Muscle of leg (tissue), 16 donors: Measurements from ENCODE around the gene SGSH. TPM values are rescaled to one million over a fixed set of nuclear protein-coding genes. Genes with fewer than 3 reads are reported as not detected.

Source experiments
- DNase-seq: peaks from one replicate; pipeline ENCODE4 v3.0.0; 2013
- H3K27ac ChIP-seq: one replicate; pipeline ENCODE4 v1.5.1; 2013; ENCODE audit warnings: mild to moderate bottlenecking, low read length, control low read depth
- H3K27me3 ChIP-seq: one replicate; pipeline ENCODE4 v1.6.1; 2013; ENCODE audit warnings: low read length; ENCODE audit not compliant: control insufficient read depth, insufficient read depth
- H3K36me3 ChIP-seq: one replicate; pipeline ENCODE4 v1.6.1; 2013; ENCODE audit warnings: low read length; ENCODE audit not compliant: control insufficient read depth, insufficient read depth
- H3K4me1 ChIP-seq: one replicate; pipeline ENCODE4 v1.6.1; 2013; ENCODE audit warnings: low read length; ENCODE audit not compliant: control insufficient read depth, insufficient read depth
- H3K4me3 ChIP-seq: one replicate; pipeline ENCODE4 v1.5.1; 2013; ENCODE audit warnings: low read length, control low read depth
- H3K9me3 ChIP-seq: replicated peaks from 2 replicates; pipeline ENCODE4 v1.6.1; 2013; ENCODE audit warnings: low read depth, low read length; ENCODE audit not compliant: control insufficient read depth
- WGBS: methylation state at CpG from one replicate; pipeline ENCODE4 v1.1.5; 2013; ENCODE audit warnings: missing lambda C conversion rate; ENCODE audit not compliant: insufficient coverage; 5-methylcytosine and 5-hydroxymethylcytosine counted together
- long read RNA-seq, 11 donors: transcript quantifications; one replicate each; lab custom pipeline, GENCODE V29; 2026
- polyA plus RNA-seq, 8 donors: library from polyadenylated mRNA; unstranded; fragments of 120-200 nt; gene quantifications; one replicate each; pipeline versions ENCODE4 v1.2.1 to v1.2.3, GENCODE V29; 2013; ENCODE audit warnings: inconsistent platforms in 1 of 8, low replicate concordance in 1 of 8; ENCODE audit not compliant: insufficient read length in 8 of 8, insufficient read depth in 1 of 8
- total RNA-seq: library from RNA; stranded (reverse); fragments of 120-200 nt; gene quantifications from one replicate; pipeline ENCODE4 v1.2.4, GENCODE V29; 2013

Gene SGSH
- total RNA-seq (9.6 TPM), polyA plus RNA-seq (10 to 100 TPM; 14.3 to 24.9 (median 20.9) TPM)
- long read RNA-seq, donor 1 = 0 reads
- long read RNA-seq, donor 2, partial matches to known transcripts = 0 of 1 reads
- long read RNA-seq, donor 2, other reads (novel, unspliced or antisense) = 0 of 1 reads
- long read RNA-seq, donor 3, partial matches to known transcripts = 0 of 5 reads
- long read RNA-seq, donor 3, other reads (novel, unspliced or antisense) = 0 of 5 reads
- long read RNA-seq, donor 4, full-length matches to known transcripts = 4 of 4 reads
- long read RNA-seq, donor 4, partial matches to known transcripts = 0 of 4 reads
- long read RNA-seq, donor 4, other reads (novel, unspliced or antisense) = 0 of 4 reads
- long read RNA-seq, donor 5, transcript SGSH-201 (8 exons, 2,784 nt) = major isoform, 7 of 8 reads
- long read RNA-seq, donor 5, partial matches to known transcripts = 0 of 8 reads
- long read RNA-seq, donor 5, other reads (novel, unspliced or antisense) = 0 of 8 reads
- long read RNA-seq, donor 6, partial matches to known transcripts = 0 of 1 reads
- long read RNA-seq, donor 6, other reads (novel, unspliced or antisense) = 0 of 1 reads
- long read RNA-seq, donor 7, partial matches to known transcripts = 0 of 2 reads
- long read RNA-seq, donor 7, other reads (novel, unspliced or antisense) = 0 of 2 reads
- long read RNA-seq, donor 8, partial matches to known transcripts = 0 of 4 reads
- long read RNA-seq, donor 8, other reads (novel, unspliced or antisense) = 0 of 4 reads
- long read RNA-seq, donor 9, partial matches to known transcripts = 0 of 2 reads
- long read RNA-seq, donor 9, other reads (novel, unspliced or antisense) = 0 of 2 reads
- long read RNA-seq, donor 10, partial matches to known transcripts = 0 of 3 reads
- long read RNA-seq, donor 10, other reads (novel, unspliced or antisense) = 0 of 3 reads
- long read RNA-seq, donor 11, partial matches to known transcripts = 0 of 3 reads
- long read RNA-seq, donor 11, other reads (novel, unspliced or antisense) = 0 of 3 reads

GRCh38 chr17:80220054-80220735, at the start of gene SGSH, which contains the start of gene SLC26A11:
TSS of gene SGSH (minus strand) at chr17:80220333. CDS start at chr17:80220313, 20 bp downstream.
TSS of gene SLC26A11 (plus strand) at chr17:80220427. CDS start at chr17:80221561, 1,134 bp downstream.
- Histone ChIP-seq H3K27ac (peak within 1 kb of the TSS; percentile 70), H3K4me1 (peaks cover 20% of the 10 kb centered on the region), H3K9me3 (no peaks in the 10 kb centered on the region), H3K27me3 (no peaks in the 10 kb centered on the region), H3K4me3 (peak within 1 kb of the TSS; percentile 76), H3K36me3 (peaks cover 23% of the 10 kb centered on the region)
- WGBS = under 1% methylated on average over 72 of the region's 77 CpGs
- peak; percentile 77 for DNase-seq

GRCh38 chr17:80269405-80269807, 49.3 kb upstream of the SGSH start:
- Histone ChIP-seq H3K36me3 (peaks cover 60% of the 10 kb centered on the region), H3K4me3 (no peak overlapping the region), H3K27me3 (no peaks in the 10 kb centered on the region), H3K4me1 (peaks cover 7% of the 10 kb centered on the region), H3K9me3 (no peaks in the 10 kb centered on the region), H3K27ac (no peak overlapping the region)
- WGBS = 80% methylated on average over 1 of the region's 2 CpGs
- no peak for DNase-seq

- H3K4me3 ChIP-seq = no peak overlapping the region
- no CpG with 5 or more reads among the region's 4 CpGs for whole genome bisulfite sequencing
- no peaks in the 10 kb centered on the region for H3K9me3 ChIP-seq
- peaks cover 54% of the 10 kb centered on the region for H3K36me3 ChIP-seq
- no peak for DNase-seq
- no peaks in the 10 kb centered on the region for H3K27me3 ChIP-seq
- H3K27ac ChIP-seq = no peak overlapping the region
- H3K4me1 ChIP-seq = peaks cover 15% of the 10 kb centered on the region
Observed at GRCh38 chr17:80268427-80268826, 48.3 kb upstream of the SGSH start.

- Histone ChIP-seq H3K9me3 (no peaks in the 10 kb centered on the region), H3K4me1 (peaks cover 25% of the 10 kb centered on the region), H3K4me3 (no peak overlapping the region), H3K36me3 (peaks cover 44% of the 10 kb centered on the region), H3K27me3 (no peaks in the 10 kb centered on the region), H3K27ac (no peak overlapping the region)
- whole genome bisulfite sequencing = no CpG with 5 or more reads among the region's 6 CpGs
- DNase-seq = no peak
Observed at GRCh38 chr17:80267391-80267790, 47.3 kb upstream of the SGSH start.

- no peak overlapping the region for H3K27ac ChIP-seq
- H3K9me3 ChIP-seq = no peaks in the 10 kb centered on the region
- peaks cover 34% of the 10 kb centered on the region for H3K36me3 ChIP-seq
- peak overlapping the region; percentile 16 for H3K4me3 ChIP-seq
- no peak for DNase-seq
- 70% methylated on average over 7 of the region's 17 CpGs for WGBS
- H3K4me1 ChIP-seq = peaks cover 36% of the 10 kb centered on the region
- H3K27me3 ChIP-seq = no peaks in the 10 kb centered on the region
Observed at GRCh38 chr17:80265205-80266068, 45.3 kb upstream of the SGSH start.

- peak overlapping the region; percentile 92 for H3K27ac ChIP-seq
- peaks cover 27% of the 10 kb centered on the region for H3K36me3 ChIP-seq
- H3K27me3 ChIP-seq = no peaks in the 10 kb centered on the region
- WGBS = 75% methylated on average over 13 of the region's 19 CpGs
- H3K4me3 ChIP-seq = peak overlapping the region; percentile 66
- no peak for DNase-seq
- no peaks in the 10 kb centered on the region for H3K9me3 ChIP-seq
- H3K4me1 ChIP-seq = peaks cover 41% of the 10 kb centered on the region
Observed at GRCh38 chr17:80264205-80265075, 44.3 kb upstream of the SGSH start.

- DNase-seq = peak; percentile 97
- Histone ChIP-seq H3K9me3 (no peaks in the 10 kb centered on the region), H3K27me3 (peaks cover 2% of the 10 kb centered on the region), H3K4me1 (peaks cover 41% of the 10 kb centered on the region), H3K36me3 (peaks cover 24% of the 10 kb centered on the region), H3K4me3 (peak overlapping the region; percentile 66), H3K27ac (peak overlapping the region; percentile 92)
- 9% methylated on average over 9 of the region's 19 CpGs for WGBS
Observed at GRCh38 chr17:80263253-80264204, 43.4 kb upstream of the SGSH start.

GRCh38 chr17:80262775-80263244, 42.7 kb upstream of the SGSH start:
- DNase-seq = peak; percentile 28
- H3K4me1 ChIP-seq = peaks cover 41% of the 10 kb centered on the region
- WGBS = 28% methylated on average over 2 of the region's 8 CpGs
- peaks cover 18% of the 10 kb centered on the region for H3K36me3 ChIP-seq
- peak overlapping the region; percentile 66 for H3K4me3 ChIP-seq
- H3K27ac ChIP-seq = peak overlapping the region; percentile 92
- H3K27me3 ChIP-seq = peaks cover 2% of the 10 kb centered on the region
- no peaks in the 10 kb centered on the region for H3K9me3 ChIP-seq
